Mesendoderm (in vitro differentiated cells): ENCODE data around the gene NDUFC2.

Experiments
- DNase-seq: peaks from one replicate; pipeline ENCODE4 v3.0.0; 2013
- H2AK5ac ChIP-seq: 2 replicates; pipeline ENCODE4 v1.6.1; 2013; ENCODE audit warnings: low read length, inconsistent platforms
- H2BK120ac ChIP-seq: 2 replicates; pipeline ENCODE4 v1.6.1; 2013; ENCODE audit warnings: low read depth, mild to moderate bottlenecking, low read length, moderate library complexity, mixed read lengths
- H2BK15ac ChIP-seq: replicated peaks from 2 replicates; pipeline ENCODE4 v1.6.1; 2013; ENCODE audit warnings: low read depth, mild to moderate bottlenecking, moderate library complexity
- H2BK5ac ChIP-seq: 2 replicates; pipeline ENCODE4 v1.6.1; 2013; ENCODE audit warnings: low read length, inconsistent platforms
- H3K18ac ChIP-seq: 2 replicates; pipeline ENCODE4 v1.6.1; 2013; ENCODE audit warnings: mild to moderate bottlenecking, low read length, mixed read lengths
- H3K23ac ChIP-seq: one replicate; pipeline ENCODE4 v1.6.1; 2013; ENCODE audit warnings: low read length
- H3K27ac ChIP-seq: 2 replicates; pipeline ENCODE4 v1.5.1; 2013; ENCODE audit warnings: low read depth, mild to moderate bottlenecking, inconsistent platforms, low read length, moderate library complexity
- H3K27me3 ChIP-seq: 2 replicates; pipeline ENCODE4 v1.6.1; 2013; ENCODE audit warnings: low read length, control low read depth, mild to moderate bottlenecking, inconsistent platforms; ENCODE audit not compliant: insufficient read depth, poor library complexity
- H3K36me3 ChIP-seq: 2 replicates; pipeline ENCODE4 v1.6.1; 2013; ENCODE audit warnings: low read length, inconsistent platforms; ENCODE audit not compliant: control insufficient read depth, insufficient read depth
- H3K4ac ChIP-seq: one replicate; pipeline ENCODE4 v1.6.1; 2013; ENCODE audit warnings: low read depth, mild to moderate bottlenecking, low read length, moderate library complexity
- H3K4me1 ChIP-seq: 2 replicates; pipeline ENCODE4 v1.6.1; 2013; ENCODE audit warnings: low read depth, low read length, inconsistent platforms; ENCODE audit not compliant: control insufficient read depth
- H3K4me2 ChIP-seq: 2 replicates; pipeline ENCODE4 v1.6.1; 2013; ENCODE audit warnings: low read length
- H3K4me3 ChIP-seq: 2 replicates; pipeline ENCODE4 v1.5.1; 2013; ENCODE audit warnings: mild to moderate bottlenecking, low read length
- H3K56ac ChIP-seq: one replicate; pipeline ENCODE4 v1.6.1; 2013; ENCODE audit warnings: low read length
- H3K79me1 ChIP-seq: 2 replicates; pipeline ENCODE4 v1.6.1; 2013; ENCODE audit warnings: low read length, inconsistent platforms
- H3K79me2 ChIP-seq: 2 replicates; pipeline ENCODE4 v1.6.1; 2013; ENCODE audit warnings: mild to moderate bottlenecking, low read length; ENCODE audit not compliant: control insufficient read depth, insufficient read depth
- H3K9ac ChIP-seq: 2 replicates; pipeline ENCODE4 v1.6.1; 2013; ENCODE audit warnings: low read length, inconsistent platforms
- H4K5ac ChIP-seq: one replicate; pipeline ENCODE4 v1.6.1; 2013; ENCODE audit warnings: low read length
- H4K8ac ChIP-seq: one replicate; pipeline ENCODE4 v1.6.1; 2013; ENCODE audit warnings: low read depth, mild to moderate bottlenecking, control low read depth, low read length, moderate library complexity
- WGBS: extraction: QIAGEN DNeasy Blood & Tissue Kit; methylation state at CpG from one replicate; pipeline ENCODE4 v1.1.7; 2013; ENCODE audit warnings: low lambda C conversion rate, missing lambda C conversion rate; ENCODE audit not compliant: insufficient coverage; ENCODE audit errors: extremely low coverage; 5-methylcytosine and 5-hydroxymethylcytosine counted together

Gene NDUFC2

DNA sequence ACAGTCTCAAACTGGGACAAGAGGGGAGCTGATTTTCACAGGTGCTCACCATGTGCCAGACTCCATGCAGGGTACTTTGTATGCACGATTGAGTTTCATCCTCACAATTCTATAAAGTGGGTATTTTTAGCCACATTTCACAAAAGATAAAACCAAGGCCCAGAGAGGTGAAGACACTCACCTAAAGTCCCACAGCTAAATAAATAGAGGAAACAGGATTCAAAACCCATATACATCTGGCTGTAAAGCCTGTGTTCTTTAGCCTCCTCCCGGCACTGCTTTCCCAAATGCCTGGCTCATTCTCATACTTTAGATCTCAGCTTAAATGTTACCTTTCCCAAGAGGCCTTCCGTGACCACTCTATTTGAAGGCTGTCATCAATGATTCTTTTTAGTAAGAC lies 43.3 kb downstream of the NDUFC2 start:
- H4K8ac ChIP-seq = no peak overlapping the region
- no peak overlapping the region for H2BK15ac ChIP-seq
- H4K5ac ChIP-seq = no peak overlapping the region
- no CpG with 5 or more reads among the region's 3 CpGs for WGBS
- H3K79me1 ChIP-seq = no peaks in the 10 kb centered on the region
- no peaks in the 10 kb centered on the region for H3K27me3 ChIP-seq
- no peaks in the 10 kb centered on the region for H3K36me3 ChIP-seq
- no peak overlapping the region for H3K4me2 ChIP-seq
- DNase-seq = no peak
- no peak overlapping the region for H2AK5ac ChIP-seq
- no peak overlapping the region for H3K4ac ChIP-seq
- H2BK120ac ChIP-seq = no peak overlapping the region
- no peaks in the 10 kb centered on the region for H3K4me1 ChIP-seq
- H3K9ac ChIP-seq = no peak overlapping the region
- no peaks in the 10 kb centered on the region for H3K79me2 ChIP-seq
- H3K18ac ChIP-seq = no peak overlapping the region
- H3K4me3 ChIP-seq = no peak overlapping the region
- H3K27ac ChIP-seq = no peak overlapping the region
- H3K56ac ChIP-seq = peak overlapping the region; percentile 15
- H3K23ac ChIP-seq = no peak overlapping the region
- no peak overlapping the region for H2BK5ac ChIP-seq

- Histone ChIP-seq H3K4me2 (no peak overlapping the region), H3K27me3 (no peaks in the 10 kb centered on the region), H3K36me3 (no peaks in the 10 kb centered on the region), H3K79me2 (no peaks in the 10 kb centered on the region), H3K4me1 (no peaks in the 10 kb centered on the region), H3K9ac (no peak overlapping the region), H3K4ac (no peak overlapping the region), H3K23ac (no peak overlapping the region), H2AK5ac (no peak overlapping the region), H3K27ac (no peak overlapping the region), H4K8ac (no peak overlapping the region), H2BK120ac (no peak overlapping the region), H2BK15ac (no peak overlapping the region), H3K79me1 (no peaks in the 10 kb centered on the region), H3K4me3 (no peak overlapping the region), H4K5ac (no peak overlapping the region), H2BK5ac (no peak overlapping the region), H3K56ac (no peak overlapping the region), H3K18ac (no peak overlapping the region)
- DNase-seq = no peak
- WGBS = no CpG with 5 or more reads among the region's 10 CpGs
These were observed 45.0 kb downstream of the NDUFC2 start for GRCh38 chr11:78034623-78035022.

GRCh38 chr11:78033040-78033439 lies 46.6 kb downstream of the NDUFC2 start:
- no peak overlapping the region for H2BK120ac ChIP-seq
- H3K56ac ChIP-seq = no peak overlapping the region
- no peaks in the 10 kb centered on the region for H3K4me1 ChIP-seq
- H2BK15ac ChIP-seq = no peak overlapping the region
- no peak overlapping the region for H3K4me2 ChIP-seq
- H3K79me2 ChIP-seq = no peaks in the 10 kb centered on the region
- no peak overlapping the region for H2BK5ac ChIP-seq
- no peak overlapping the region for H2AK5ac ChIP-seq
- no peak overlapping the region for H3K18ac ChIP-seq
- no peak overlapping the region for H3K23ac ChIP-seq
- no peak overlapping the region for H4K5ac ChIP-seq
- WGBS = no CpG with 5 or more reads among the region's 4 CpGs
- H3K4me3 ChIP-seq = no peak overlapping the region
- no peaks in the 10 kb centered on the region for H3K36me3 ChIP-seq
- no peak overlapping the region for H3K4ac ChIP-seq
- H3K79me1 ChIP-seq = no peaks in the 10 kb centered on the region
- no peaks in the 10 kb centered on the region for H3K27me3 ChIP-seq
- DNase-seq = no peak
- H3K27ac ChIP-seq = no peak overlapping the region
- no peak overlapping the region for H3K9ac ChIP-seq
- H4K8ac ChIP-seq = no peak overlapping the region

DNA sequence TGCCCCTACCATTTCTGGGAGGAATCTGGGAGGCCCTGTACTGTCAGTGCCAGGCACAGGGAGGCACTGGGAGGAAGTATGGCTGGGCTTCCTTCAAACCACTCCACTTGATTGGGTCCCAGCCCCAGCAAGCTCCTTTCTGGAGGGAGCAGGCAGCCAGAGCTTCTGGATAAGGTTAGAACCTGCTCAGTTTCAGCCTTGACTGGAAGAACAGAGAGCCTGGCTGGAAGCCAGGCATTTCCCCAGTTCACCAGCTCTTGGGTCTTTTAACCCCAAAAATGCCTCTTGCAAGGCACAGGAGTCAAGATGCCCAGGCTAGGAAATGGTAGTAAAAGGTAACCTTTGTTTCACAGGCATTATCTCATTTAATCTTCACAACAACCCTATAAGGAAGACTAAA lies 47.6 kb downstream of the NDUFC2 start:
- H3K56ac ChIP-seq = no peak overlapping the region
- H3K4ac ChIP-seq = no peak overlapping the region
- H2BK120ac ChIP-seq = no peak overlapping the region
- H3K79me1 ChIP-seq = no peaks in the 10 kb centered on the region
- no peak overlapping the region for H3K4me3 ChIP-seq
- no peak overlapping the region for H3K9ac ChIP-seq
- no peak for DNase-seq
- H3K4me2 ChIP-seq = no peak overlapping the region
- no peak overlapping the region for H4K8ac ChIP-seq
- no peak overlapping the region for H3K23ac ChIP-seq
- no peak overlapping the region for H2BK15ac ChIP-seq
- no peak overlapping the region for H4K5ac ChIP-seq
- H3K4me1 ChIP-seq = no peaks in the 10 kb centered on the region
- H3K27me3 ChIP-seq = no peaks in the 10 kb centered on the region
- no peak overlapping the region for H3K27ac ChIP-seq
- no peak overlapping the region for H3K18ac ChIP-seq
- no peak overlapping the region for H2BK5ac ChIP-seq
- H3K36me3 ChIP-seq = no peaks in the 10 kb centered on the region
- no peaks in the 10 kb centered on the region for H3K79me2 ChIP-seq
- H2AK5ac ChIP-seq = no peak overlapping the region

DNA sequence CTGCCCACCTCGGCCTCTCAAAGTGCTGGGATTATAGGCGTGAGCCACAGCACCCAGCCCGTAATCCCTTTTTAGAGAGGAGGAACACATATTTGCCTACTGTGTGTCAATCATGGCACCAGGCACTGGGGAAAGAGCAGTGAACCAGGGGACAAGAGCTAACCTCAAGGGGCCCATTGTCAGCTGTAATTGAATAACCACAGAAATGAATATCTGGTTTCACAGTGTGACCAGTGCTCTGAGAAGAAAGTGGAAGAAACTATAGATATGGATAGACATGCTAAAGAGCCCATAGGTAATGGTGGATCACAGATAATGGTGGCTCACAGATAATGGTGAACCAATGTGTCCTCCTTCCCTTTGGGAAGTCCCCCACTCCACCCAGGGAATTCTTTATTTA lies 48.0 kb downstream of the NDUFC2 start:
- Histone ChIP-seq H3K4me2 (no peak overlapping the region), H2BK15ac (no peak overlapping the region), H3K56ac (no peak overlapping the region), H3K27me3 (no peaks in the 10 kb centered on the region), H3K4me1 (no peaks in the 10 kb centered on the region), H3K79me2 (no peaks in the 10 kb centered on the region), H4K8ac (no peak overlapping the region), H3K79me1 (no peaks in the 10 kb centered on the region), H3K36me3 (no peaks in the 10 kb centered on the region), H3K18ac (no peak overlapping the region), H3K9ac (no peak overlapping the region), H2BK120ac (no peak overlapping the region), H2AK5ac (no peak overlapping the region), H3K23ac (no peak overlapping the region), H3K4me3 (no peak overlapping the region), H2BK5ac (no peak overlapping the region), H4K5ac (no peak overlapping the region), H3K27ac (no peak overlapping the region), H3K4ac (no peak overlapping the region)
- WGBS = no CpG with 5 or more reads among the region's 3 CpGs
- DNase-seq = no peak

DNA sequence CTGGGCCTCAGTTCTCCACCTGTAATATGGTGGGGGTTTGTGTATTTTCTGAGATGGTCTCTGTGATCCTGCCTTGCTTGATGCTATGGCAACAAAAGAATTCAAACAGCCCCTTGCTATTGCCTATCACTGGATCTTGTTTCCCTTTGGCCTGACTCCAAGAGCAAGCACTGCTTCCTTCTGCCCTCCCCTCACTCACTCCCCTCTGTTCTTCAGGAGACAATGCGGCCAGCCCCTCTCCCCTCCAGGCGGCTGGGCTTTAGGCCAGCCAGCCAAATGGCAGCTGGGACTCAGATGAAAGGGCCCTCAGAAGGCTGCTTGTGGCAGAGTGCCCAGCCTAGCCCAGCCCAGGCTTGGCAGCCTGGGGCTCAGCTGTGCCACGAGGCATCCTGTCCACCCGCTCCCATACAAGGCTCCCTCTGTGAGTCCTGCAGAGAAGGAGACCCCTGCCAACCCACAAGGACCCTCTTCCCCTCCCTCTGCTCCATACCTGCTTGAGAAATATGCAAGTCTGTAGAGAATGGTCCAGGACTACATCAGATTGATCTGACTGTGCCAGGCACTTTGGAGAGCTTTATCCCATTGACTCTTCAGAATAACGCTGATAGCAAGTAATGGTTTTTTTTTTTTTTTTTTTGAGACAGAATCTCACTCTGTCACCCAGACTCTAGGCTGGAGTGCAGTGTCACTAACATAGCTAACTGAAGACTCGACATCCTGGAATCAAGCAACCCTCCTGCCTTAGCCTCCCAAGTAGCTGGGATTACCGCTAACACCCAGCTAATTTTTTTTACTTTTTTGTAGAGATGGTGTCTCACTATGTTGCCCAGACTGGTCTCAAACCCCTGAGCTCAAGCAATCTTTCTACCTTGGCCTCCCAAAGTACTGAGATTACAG lies 49.0 kb downstream of the NDUFC2 start:
- Histone ChIP-seq H2BK5ac (no peak overlapping the region), H3K9ac (no peak overlapping the region), H3K36me3 (no peaks in the 10 kb centered on the region), H3K4me1 (no peaks in the 10 kb centered on the region), H4K5ac (no peak overlapping the region), H3K56ac (no peak overlapping the region), H4K8ac (no peak overlapping the region), H2BK120ac (no peak overlapping the region), H3K4ac (no peak overlapping the region), H3K79me2 (no peaks in the 10 kb centered on the region), H3K79me1 (no peaks in the 10 kb centered on the region), H3K23ac (no peak overlapping the region), H2BK15ac (no peak overlapping the region), H3K27ac (no peak overlapping the region), H2AK5ac (no peak overlapping the region), H3K27me3 (no peaks in the 10 kb centered on the region), H3K4me2 (no peak overlapping the region), H3K4me3 (no peak overlapping the region), H3K18ac (no peak overlapping the region)
- DNase-seq = peak; percentile 66
- WGBS = no CpG with 5 or more reads among the region's 7 CpGs
